ENCODE measurements around the gene TMEM60. TPM values are rescaled to one million over a fixed set of nuclear protein-coding genes. Genes with fewer than 3 reads are reported as not detected.
A peak's percentile ranks its signal among the peaks of the same experiment; 100 is the strongest.

The TMEM60 gene
- total and polyA plus RNA-seq, 2 donors (not counting 1 experiment from before 2014, with no cell fraction given) = 5.0 to 20.4 TPM

DNA sequence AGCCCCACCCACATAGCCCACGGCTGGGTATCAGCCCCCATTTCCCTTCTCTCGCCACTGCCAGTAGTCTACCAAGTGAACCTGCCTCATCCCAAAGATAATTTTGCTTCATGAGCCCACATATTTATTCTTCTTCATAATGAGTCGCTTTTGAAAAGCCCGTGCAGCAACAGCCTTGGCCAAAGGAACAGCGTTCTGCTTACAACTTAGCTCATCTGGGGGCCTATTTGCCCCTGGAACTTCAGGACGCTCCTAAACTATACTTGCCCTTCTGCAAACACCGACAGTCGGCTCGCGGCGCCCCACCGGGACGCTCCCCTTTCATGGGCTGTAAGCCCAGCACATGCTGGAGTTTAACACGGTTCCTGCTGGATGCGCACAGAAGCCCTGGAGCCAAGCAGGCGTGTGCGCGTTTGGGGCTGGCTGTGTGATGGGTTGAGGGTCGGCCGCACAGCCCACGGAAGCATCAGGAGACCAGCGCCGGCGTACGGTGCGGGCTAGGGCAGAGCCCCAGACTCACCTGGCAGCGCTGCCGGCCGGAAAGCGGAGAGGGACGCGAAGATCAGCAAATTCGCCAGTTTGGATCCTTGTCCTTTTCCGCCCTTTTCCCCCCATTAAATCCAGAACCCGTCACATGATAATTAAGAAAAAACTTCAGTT is 370 bp downstream of the TMEM60 start:
- peaks cover 2 to 9% of the 10 kb centered on the region in 2 experiments for H3K36me3 ChIP-seq (replicated peaks in 1 of 2; ENCODE audit: control extremely low read depth in 1 of 2, control insufficient read depth in 1 of 2, extremely low read depth in 1 of 2, insufficient read depth in 2 of 2, low read length in 1 of 2)
- peak overlapping the region; percentile 78 for H3K4me2 ChIP-seq (replicated peaks; ENCODE audit: low read depth, low read length, poor library complexity, severe bottlenecking)
- peaks cover 72% of the 10 kb centered on the region for H3K4me1 Mint-ChIP-seq
- peak overlapping the region; percentile 91 for H3K4me3 Mint-ChIP-seq
- intact Hi-C loops (cut with micrococcal nuclease) = loop anchor here (1.0 to 5.0 kb wide), 6 partner anchors 26 to 384 kb away; partner anchors contain the start of gene RSBN1L
- H3K27ac ChIP-seq (ENCODE audit: low read length in 2 of 2) = peak overlapping the region; percentile 77 to 87
- H3K4me3 ChIP-seq (ENCODE audit: control extremely low read depth in 1 of 5, extremely low read depth in 1 of 5, insufficient read depth in 1 of 5, low read depth in 2 of 5, low read length in 4 of 5) = peak overlapping the region; percentile 79 to 97 (median 91)
- H3K79me2 ChIP-seq (ENCODE audit: control insufficient read depth, insufficient read depth, low read length) = peaks cover 88% of the 10 kb centered on the region
- CTCF ChIA-PET = interaction anchor here (0.6 to 3.1 kb wide), 18 partner anchors 16 to 142 kb away, joined by 3 to 13 read pairs (median 4); partner anchors contain the start of gene RSBN1L
- no peaks in the 10 kb centered on the region for H3K27me3 ChIP-seq (replicated peaks in 1 of 4; ENCODE audit: control extremely low read depth in 1 of 4, control insufficient read depth in 3 of 4, insufficient read depth in 4 of 4, low read length in 3 of 4)
- peak; percentile 25 for ATAC-seq (ENCODE audit: low read depth)
- no peaks in the 10 kb centered on the region for H3K27me3 Mint-ChIP-seq
- H4K20me1 ChIP-seq (ENCODE audit: control insufficient read depth, insufficient read depth, low read length, poor library complexity, severe bottlenecking) = peaks cover 15% of the 10 kb centered on the region
- under 1% methylated on average over 35 of the region's 35 CpGs for WGBS (ENCODE audit: insufficient coverage)
- H2AFZ ChIP-seq (ENCODE audit: insufficient read depth, low read depth, low read length, poor library complexity, severe bottlenecking) = peak overlapping the region; percentile 85
- peak overlapping the region; percentile 92 for H3K27ac Mint-ChIP-seq
- no peaks in the 10 kb centered on the region for H3K9me3 ChIP-seq (ENCODE audit: control extremely low read depth in 1 of 3, control insufficient read depth in 2 of 3, insufficient read depth in 1 of 3, low read length in 2 of 3)
- TF ChIP-seq EZH2 (IDR thresholded peaks at IDR 0.05; ENCODE audit: borderline replicate concordance, insufficient read depth, low read depth, low read length, poor library complexity, severe bottlenecking) = no peak
- TF ChIP-seq, protein P1, sequence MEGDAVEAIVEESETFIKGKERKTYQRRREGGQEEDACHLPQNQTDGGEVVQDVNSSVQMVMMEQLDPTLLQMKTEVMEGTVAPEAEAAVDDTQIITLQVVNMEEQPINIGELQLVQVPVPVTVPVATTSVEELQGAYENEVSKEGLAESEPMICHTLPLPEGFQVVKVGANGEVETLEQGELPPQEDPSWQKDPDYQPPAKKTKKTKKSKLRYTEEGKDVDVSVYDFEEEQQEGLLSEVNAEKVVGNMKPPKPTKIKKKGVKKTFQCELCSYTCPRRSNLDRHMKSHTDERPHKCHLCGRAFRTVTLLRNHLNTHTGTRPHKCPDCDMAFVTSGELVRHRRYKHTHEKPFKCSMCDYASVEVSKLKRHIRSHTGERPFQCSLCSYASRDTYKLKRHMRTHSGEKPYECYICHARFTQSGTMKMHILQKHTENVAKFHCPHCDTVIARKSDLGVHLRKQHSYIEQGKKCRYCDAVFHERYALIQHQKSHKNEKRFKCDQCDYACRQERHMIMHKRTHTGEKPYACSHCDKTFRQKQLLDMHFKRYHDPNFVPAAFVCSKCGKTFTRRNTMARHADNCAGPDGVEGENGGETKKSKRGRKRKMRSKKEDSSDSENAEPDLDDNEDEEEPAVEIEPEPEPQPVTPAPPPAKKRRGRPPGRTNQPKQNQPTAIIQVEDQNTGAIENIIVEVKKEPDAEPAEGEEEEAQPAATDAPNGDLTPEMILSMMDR (IDR thresholded peaks at IDR 0.05) = no peak
- H3K4me1 ChIP-seq (ENCODE audit: control insufficient read depth in 2 of 2, insufficient read depth in 2 of 2, low read length in 2 of 2) = peaks cover 39 to 43% of the 10 kb centered on the region in 2 donors
- peak overlapping the region; percentile 88 for H3K9ac ChIP-seq (ENCODE audit: low read length)
- no peaks in the 10 kb centered on the region for H3K9me3 Mint-ChIP-seq (ENCODE audit: insufficient read depth)
- POLR2A ChIA-PET = interaction anchor here (0.6 to 3.0 kb wide), 2 partner anchors 27 to 36 kb away, joined by 8 to 20 read pairs; no protein-coding TSS in a partner anchor
- no peak for DNase-seq

DNA sequence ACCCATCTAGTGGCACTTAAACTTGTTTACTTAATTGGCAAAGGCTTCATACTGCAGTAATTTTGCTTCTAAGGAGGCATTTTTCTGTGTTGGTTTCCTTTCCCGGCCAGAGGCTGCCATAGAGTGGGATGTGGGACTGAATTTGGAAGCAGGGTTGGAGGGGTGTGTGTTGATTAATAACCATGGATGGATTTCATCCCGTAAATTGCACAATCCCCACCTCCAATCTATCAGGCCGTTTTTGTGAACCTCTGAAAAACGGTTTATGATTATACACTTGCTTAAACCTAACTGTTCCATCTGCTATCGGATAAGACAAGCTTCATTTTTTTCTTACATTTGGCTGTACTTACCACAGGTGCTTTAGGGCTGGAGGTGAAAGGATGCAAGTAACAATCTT is 1.3 kb downstream of the TMEM60 start:
- Histone ChIP-seq H3K27ac (ENCODE audit: low read length in 2 of 2) (peak overlapping the region in 1 of 2 donors; percentile 87), H2AFZ (ENCODE audit: insufficient read depth, low read depth, low read length, poor library complexity, severe bottlenecking) (peak overlapping the region; percentile 85), H3K27me3 (replicated peaks in 1 of 4; ENCODE audit: control extremely low read depth in 1 of 4, control insufficient read depth in 3 of 4, insufficient read depth in 4 of 4, low read length in 3 of 4) (no peaks in the 10 kb centered on the region), H3K4me1 (ENCODE audit: control insufficient read depth in 2 of 2, insufficient read depth in 2 of 2, low read length in 2 of 2) (peaks cover 31 to 34% of the 10 kb centered on the region in 2 donors), H3K4me3 (ENCODE audit: control extremely low read depth in 1 of 5, extremely low read depth in 1 of 5, insufficient read depth in 1 of 5, low read depth in 2 of 5, low read length in 4 of 5) (peak overlapping the region; percentile 79 to 97 (median 91)), H3K4me2 (replicated peaks; ENCODE audit: low read depth, low read length, poor library complexity, severe bottlenecking) (peak overlapping the region; percentile 78), H3K9ac (ENCODE audit: low read length) (peak overlapping the region; percentile 88), H3K9me3 (ENCODE audit: control extremely low read depth in 1 of 3, control insufficient read depth in 2 of 3, insufficient read depth in 1 of 3, low read length in 2 of 3) (no peaks in the 10 kb centered on the region), H4K20me1 (ENCODE audit: control insufficient read depth, insufficient read depth, low read length, poor library complexity, severe bottlenecking) (peaks cover 15% of the 10 kb centered on the region), H3K79me2 (ENCODE audit: control insufficient read depth, insufficient read depth, low read length) (peaks cover 79% of the 10 kb centered on the region), H3K36me3 (replicated peaks in 1 of 2; ENCODE audit: control extremely low read depth in 1 of 2, control insufficient read depth in 1 of 2, extremely low read depth in 1 of 2, insufficient read depth in 2 of 2, low read length in 1 of 2) (peaks cover 2 to 9% of the 10 kb centered on the region in 2 experiments)
- POLR2A ChIA-PET = interaction anchor here (0.6 kb wide), 1 partner anchor 101 kb away, joined by 3 read pairs; no protein-coding TSS in a partner anchor
- peaks cover 63% of the 10 kb centered on the region for H3K4me1 Mint-ChIP-seq
- CTCF ChIA-PET = interaction anchor here (1.2 to 3.1 kb wide), 3 partner anchors 17 to 106 kb away, joined by 3 to 13 read pairs (median 6); no protein-coding TSS in a partner anchor
- intact Hi-C loops (cut with micrococcal nuclease) = loop anchor here (5.0 kb wide), 1 partner anchor 40 kb away; no protein-coding TSS in a partner anchor
- no peaks in the 10 kb centered on the region for H3K9me3 Mint-ChIP-seq (ENCODE audit: insufficient read depth)
- H3K27me3 Mint-ChIP-seq = no peaks in the 10 kb centered on the region
- TF ChIP-seq, protein P1 (IDR thresholded peaks at IDR 0.05) = no peak
- no peak for TF ChIP-seq EZH2 (IDR thresholded peaks at IDR 0.05; ENCODE audit: borderline replicate concordance, insufficient read depth, low read depth, low read length, poor library complexity, severe bottlenecking)
- peak overlapping the region; percentile 91 for H3K4me3 Mint-ChIP-seq
- ATAC-seq (ENCODE audit: low read depth) = no peak
- WGBS (ENCODE audit: insufficient coverage) = no CpG with 5 or more reads among the region's 5 CpGs
- no peak for DNase-seq
- H3K27ac Mint-ChIP-seq = peak overlapping the region; percentile 92

Data from B cell (primary cell).